Neuronal stem cell (in vitro differentiated cells): ENCODE data around the gene PPP1R1C.

ENCODE experiments used
- DNase-seq: peaks from one replicate; pipeline ENCODE4 v3.0.0-alpha.2; 2013; ENCODE audit warnings: low spot score
- H2AFZ ChIP-seq: one replicate; pipeline ENCODE4 v1.6.1; 2013; ENCODE audit warnings: mild to moderate bottlenecking, low read length, inconsistent platforms
- H2AK5ac ChIP-seq: 2 replicates; pipeline ENCODE4 v1.6.1; 2013; ENCODE audit warnings: low read depth, mild to moderate bottlenecking, inconsistent platforms, low read length, moderate library complexity, mixed read lengths
- H2BK120ac ChIP-seq: 2 replicates; pipeline ENCODE4 v1.6.1; 2013; ENCODE audit warnings: low read depth, mild to moderate bottlenecking, inconsistent platforms, low read length, moderate library complexity, mixed read lengths
- H2BK12ac ChIP-seq: one replicate; pipeline ENCODE4 v1.6.1; 2013; ENCODE audit warnings: low read length, inconsistent platforms
- H2BK15ac ChIP-seq: 2 replicates; pipeline ENCODE4 v1.6.1; 2013; ENCODE audit warnings: mild to moderate bottlenecking, low read length, inconsistent platforms, mixed read lengths
- H2BK5ac ChIP-seq: one replicate; pipeline ENCODE4 v1.6.1; 2013; ENCODE audit warnings: inconsistent platforms, mild to moderate bottlenecking, low read length, moderate library complexity
- H3K14ac ChIP-seq: one replicate; pipeline ENCODE4 v1.6.1; 2013; ENCODE audit warnings: low read length, inconsistent platforms
- H3K18ac ChIP-seq: 2 replicates; pipeline ENCODE4 v1.6.1; 2013; ENCODE audit warnings: low read length, inconsistent platforms
- H3K23ac ChIP-seq: 2 replicates; pipeline ENCODE4 v1.6.1; 2013; ENCODE audit warnings: low read depth, mild to moderate bottlenecking, mixed read lengths, low read length, inconsistent platforms; ENCODE audit not compliant: poor library complexity
- H3K27ac ChIP-seq: replicated peaks from 3 replicates; pipeline ENCODE4 v1.5.1; 2013; ENCODE audit warnings: low read length, inconsistent platforms
- H3K27me3 ChIP-seq, 3 experiments: 2 replicates each; pipeline ENCODE4 v1.6.1; 2013; ENCODE audit warnings: low read length in 3 of 3, mild to moderate bottlenecking in 2 of 3, inconsistent platforms in 1 of 3, low read depth in 1 of 3, mixed read lengths in 1 of 3, moderate library complexity in 1 of 3; ENCODE audit not compliant: control insufficient read depth in 3 of 3, insufficient read depth in 3 of 3
- H3K36me3 ChIP-seq, 2 donors: replicated peaks in 1 of 2; 2 replicates each; pipeline ENCODE4 v1.6.1; 2013; ENCODE audit warnings: low read length in 2 of 2; ENCODE audit not compliant: control insufficient read depth in 2 of 2, insufficient read depth in 2 of 2
- H3K4ac ChIP-seq: 2 replicates; pipeline ENCODE4 v1.6.1; 2013; ENCODE audit warnings: inconsistent platforms, mild to moderate bottlenecking, low read length, moderate library complexity
- H3K4me1 ChIP-seq, 2 donors: 1 replicate in 1 of 2; 2 replicates in 1 of 2; pipeline ENCODE4 v1.6.1; 2013; ENCODE audit warnings: low read length in 2 of 2, low read depth in 1 of 2; ENCODE audit not compliant: control insufficient read depth in 2 of 2, insufficient read depth in 1 of 2
- H3K4me2 ChIP-seq: one replicate; pipeline ENCODE4 v1.6.1; 2013; ENCODE audit warnings: mild to moderate bottlenecking, low read length, inconsistent platforms; ENCODE audit not compliant: insufficient read depth, poor library complexity, severe bottlenecking
- H3K4me3 ChIP-seq, 2 donors: 2 replicates each; pipeline ENCODE4 v1.5.1; 2013; ENCODE audit warnings: low read length in 2 of 2, mild to moderate bottlenecking in 2 of 2, inconsistent platforms in 1 of 2, moderate library complexity in 1 of 2
- H3K79me1 ChIP-seq: one replicate; pipeline ENCODE4 v1.6.1; 2013; ENCODE audit warnings: low read depth, mild to moderate bottlenecking, inconsistent platforms, low read length, moderate library complexity
- H3K9ac ChIP-seq: one replicate; pipeline ENCODE4 v1.6.1; 2013; ENCODE audit warnings: mild to moderate bottlenecking, low read depth, low read length, inconsistent platforms; ENCODE audit not compliant: poor library complexity
- H3K9me3 ChIP-seq, 2 donors: replicated peaks in 1 of 2; 2 replicates each; pipeline versions ENCODE3 to v1.6.1; 2013; ENCODE audit warnings: low read length in 2 of 2, mild to moderate bottlenecking in 2 of 2, inconsistent platforms in 1 of 2, low read depth in 1 of 2, mixed read lengths in 1 of 2, moderate library complexity in 1 of 2; ENCODE audit not compliant: control insufficient read depth in 2 of 2, insufficient read depth in 1 of 2
- H4K8ac ChIP-seq: one replicate; pipeline ENCODE4 v1.6.1; 2013; ENCODE audit warnings: low read depth, mild to moderate bottlenecking, inconsistent platforms, low read length, moderate library complexity
- H4K91ac ChIP-seq: one replicate; pipeline ENCODE4 v1.6.1; 2013; ENCODE audit warnings: low read length, low read depth, mild to moderate bottlenecking, inconsistent platforms; ENCODE audit not compliant: poor library complexity
- WGBS, 2 donors: extraction: QIAGEN DNeasy Blood & Tissue Kit; methylation state at CpG; one replicate each; pipeline ENCODE4 v1.1.7; 2013; ENCODE audit warnings: missing lambda C conversion rate in 2 of 2, mixed read lengths in 1 of 2; ENCODE audit not compliant: insufficient read length in 2 of 2, insufficient replicate concordance in 1 of 2; ENCODE audit errors: extremely low coverage in 2 of 2; 5-methylcytosine and 5-hydroxymethylcytosine counted together

Gene PPP1R1C

GRCh38 chr2:182064019-182064778, 78.5 kb downstream of the PPP1R1C start:
- Histone ChIP-seq H3K4me3 (no peak overlapping the region), H3K4me2 (no peak overlapping the region), H3K14ac (no peak overlapping the region), H3K18ac (no peak overlapping the region), H3K27me3 (no peaks in the 10 kb centered on the region), H3K23ac (no peak overlapping the region), H3K27ac (no peak overlapping the region), H3K4ac (no peak overlapping the region), H2BK5ac (no peak overlapping the region), H2AK5ac (no peak overlapping the region), H4K91ac (no peak overlapping the region), H2BK15ac (no peak overlapping the region), H3K79me1 (no peaks in the 10 kb centered on the region), H3K36me3 (no peaks in the 10 kb centered on the region), H2BK120ac (no peak overlapping the region), H3K4me1 (no peaks in the 10 kb centered on the region), H3K9ac (no peak overlapping the region), H2AFZ (no peak overlapping the region), H4K8ac (no peak overlapping the region), H2BK12ac (no peak overlapping the region), H3K9me3 (no peaks in the 10 kb centered on the region)
- no CpG with 5 or more reads among the region's 3 CpGs for WGBS, 2 donors
- no peak for DNase-seq

- WGBS, 2 donors = no CpG with 5 or more reads among the region's 2 CpGs
- H3K36me3 ChIP-seq = no peaks in the 10 kb centered on the region
Observed at GRCh38 chr2:182066400-182067087, 80.9 kb downstream of the PPP1R1C start.

DNA sequence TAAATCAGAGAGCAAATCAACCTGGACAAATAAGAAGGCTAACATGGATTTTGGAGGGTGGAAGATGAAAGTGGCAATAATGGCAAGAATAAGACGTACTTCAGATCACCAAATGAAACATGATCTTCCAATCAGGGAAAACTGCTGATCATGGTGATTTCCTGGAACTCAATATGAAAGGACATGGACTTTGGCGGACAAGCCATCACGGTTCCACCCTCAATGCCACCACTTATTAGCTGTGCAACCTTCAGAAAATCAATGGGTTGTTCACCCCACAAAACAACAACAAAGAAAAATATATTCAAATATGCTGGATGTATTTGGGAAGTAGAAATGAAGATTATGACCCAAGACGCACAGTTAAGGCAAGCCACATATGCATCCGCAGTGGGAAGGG, 81.7 kb downstream of the PPP1R1C start:
- DNase-seq = no peak
- H3K36me3 ChIP-seq = no peaks in the 10 kb centered on the region
- H3K9me3 ChIP-seq = no peaks in the 10 kb centered on the region
- no peak overlapping the region for H4K91ac ChIP-seq
- H3K9ac ChIP-seq = no peak overlapping the region
- H2BK5ac ChIP-seq = no peak overlapping the region
- no peak overlapping the region for H3K23ac ChIP-seq
- H3K4me2 ChIP-seq = no peak overlapping the region
- no peak overlapping the region for H2BK120ac ChIP-seq
- H3K79me1 ChIP-seq = no peaks in the 10 kb centered on the region
- no peak overlapping the region for H3K27ac ChIP-seq
- H3K18ac ChIP-seq = no peak overlapping the region
- WGBS, 2 donors = no CpG with 5 or more reads among the region's 5 CpGs
- H3K4me3 ChIP-seq = no peak overlapping the region
- H3K4me1 ChIP-seq = peaks cover 0 to 4% of the 10 kb centered on the region in 2 donors
- H2AK5ac ChIP-seq = no peak overlapping the region
- H3K4ac ChIP-seq = no peak overlapping the region
- H3K14ac ChIP-seq = no peak overlapping the region
- no peak overlapping the region for H4K8ac ChIP-seq
- no peak overlapping the region for H2BK15ac ChIP-seq
- no peak overlapping the region for H2BK12ac ChIP-seq
- no peaks in the 10 kb centered on the region for H3K27me3 ChIP-seq
- H2AFZ ChIP-seq = no peak overlapping the region

More at GRCh38 chr2:182066400-182067087, 80.9 kb downstream of the PPP1R1C start:
- no peak overlapping the region for H3K27ac ChIP-seq
- H3K9ac ChIP-seq = no peak overlapping the region
- no peak overlapping the region for H3K4ac ChIP-seq
- H3K4me1 ChIP-seq = peaks cover 0 to 4% of the 10 kb centered on the region in 2 donors
- H2BK120ac ChIP-seq = no peak overlapping the region
- H3K79me1 ChIP-seq = no peaks in the 10 kb centered on the region
- no peak overlapping the region for H2AFZ ChIP-seq
- H3K4me3 ChIP-seq = no peak overlapping the region
- no peak overlapping the region for H2BK12ac ChIP-seq
- H3K18ac ChIP-seq = no peak overlapping the region
- no peaks in the 10 kb centered on the region for H3K27me3 ChIP-seq
- H4K91ac ChIP-seq = no peak overlapping the region
- no peak overlapping the region for H2BK15ac ChIP-seq
- H4K8ac ChIP-seq = no peak overlapping the region
- H3K9me3 ChIP-seq = no peaks in the 10 kb centered on the region
- no peak overlapping the region for H3K14ac ChIP-seq
- H2AK5ac ChIP-seq = no peak overlapping the region
- no peak for DNase-seq
- H2BK5ac ChIP-seq = no peak overlapping the region
- H3K4me2 ChIP-seq = no peak overlapping the region
- H3K23ac ChIP-seq = no peak overlapping the region

- Histone ChIP-seq H3K4ac (no peak overlapping the region), H3K9ac (no peak overlapping the region), H4K91ac (no peak overlapping the region), H3K9me3 (no peaks in the 10 kb centered on the region), H4K8ac (no peak overlapping the region), H3K27ac (no peak overlapping the region), H2AK5ac (no peak overlapping the region), H2BK120ac (no peak overlapping the region), H3K4me1 (peaks cover 3 to 4% of the 10 kb centered on the region in 2 donors), H3K79me1 (no peaks in the 10 kb centered on the region), H3K36me3 (no peaks in the 10 kb centered on the region), H2AFZ (no peak overlapping the region), H3K4me3 (no peak overlapping the region), H3K4me2 (no peak overlapping the region), H2BK12ac (no peak overlapping the region), H3K18ac (no peak overlapping the region), H3K14ac (no peak overlapping the region), H3K27me3 (no peaks in the 10 kb centered on the region), H2BK15ac (no peak overlapping the region), H3K23ac (no peak overlapping the region), H2BK5ac (no peak overlapping the region)
- no CpG with 5 or more reads among the region's 3 CpGs for WGBS, 2 donors
- DNase-seq = no peak
Observed at GRCh38 chr2:182068811-182069210, 83.2 kb downstream of the PPP1R1C start.
